GM12892 (cell line): ENCODE measurements around the gene ALG2.

ENCODE experiments used
- POLR2A ChIP-seq: IDR thresholded peaks from 2 replicates; pipeline ENCODE4 v1.6.1; 2011; ENCODE audit warnings: low read depth, low read length, control low read depth
- POLR2AphosphoS5 ChIP-seq: IDR thresholded peaks from 2 replicates; pipeline ENCODE4 v1.6.1; 2011; ENCODE audit warnings: low read depth, low read length, control low read depth
- TAF1 ChIP-seq: IDR thresholded peaks from 2 replicates; pipeline ENCODE4 v1.6.1; 2011; ENCODE audit warnings: low read depth, mild to moderate bottlenecking, control low read depth, low read length, borderline replicate concordance

DNA sequence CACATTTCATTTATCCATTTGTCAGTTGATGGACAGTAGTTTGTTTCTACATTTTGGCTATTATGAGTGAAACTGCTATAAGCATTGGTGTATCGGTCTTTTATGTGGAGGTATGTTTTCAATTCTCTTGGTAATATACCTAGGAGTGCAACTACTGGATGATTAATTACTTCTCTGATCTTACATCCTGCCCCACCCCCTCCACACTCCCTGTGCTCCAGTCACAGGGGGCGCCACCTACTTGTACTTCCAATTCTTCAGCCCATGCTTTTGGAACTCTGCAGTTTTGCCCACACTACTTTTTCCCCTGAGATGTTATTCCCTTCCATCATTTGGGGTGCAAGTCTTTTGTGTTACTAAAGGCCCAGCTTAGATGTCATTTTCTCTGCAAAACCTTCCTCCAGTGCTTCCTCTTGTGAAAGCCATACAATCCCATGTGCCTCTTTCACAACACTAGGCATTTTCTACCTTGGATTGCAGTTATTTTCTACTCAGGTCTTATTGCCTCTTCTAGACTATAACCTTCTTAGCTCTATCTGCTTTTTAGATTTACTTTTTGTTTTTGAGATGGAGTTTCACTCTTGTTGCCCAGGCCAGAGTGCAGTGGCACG, 42.4 kb upstream of the ALG2 start:
- TF ChIP-seq TAF1 (no peak), POLR2A (no peak), POLR2AphosphoS5 (no peak)
